GM13977 (cell line): ENCODE measurements around the gene TSPAN9.
A peak's percentile ranks its signal among the peaks of the same experiment; 100 is the strongest.

Experiments
- DNase-seq: peaks from one replicate; pipeline ENCODE4 v3.0.0; 2012; ENCODE audit warnings: low spot score
- CTCF ChIP-seq: IDR thresholded peaks from 2 replicates; pipeline ENCODE4 v1.5.1; 2012; ENCODE audit warnings: mild to moderate bottlenecking, control low read depth; ENCODE audit not compliant: insufficient read depth; ENCODE audit errors: extremely low read depth, missing control alignments
- in situ Hi-C: fragments of 300-500 bp; cut with MboI; formaldehyde crosslinking; loops from one replicate; pipeline ENCODE4 v1.12.0; 2022; ENCODE audit warnings: low sequenced_read_pairs, low pct_unique_long_range_greater_than_20kb, mixed read lengths, inconsistent platforms; ENCODE audit not compliant: unreplicated experiment

Gene TSPAN9

GRCh38 chr12:3204143-3204542 is 127.0 kb downstream of the TSPAN9 start:
- TF ChIP-seq CTCF = no peak

GRCh38 chr12:3204730-3205531 is 127.8 kb downstream of the TSPAN9 start:
- DNase-seq = no peak
- in situ Hi-C loops = no loop called here
- TF ChIP-seq CTCF = no peak

More at GRCh38 chr12:3204143-3204542, 127.0 kb downstream of the TSPAN9 start:
- in situ Hi-C loops = no loop called here
- no peak for DNase-seq

GRCh38 chr12:3205742-3206519 is 128.8 kb downstream of the TSPAN9 start:
- in situ Hi-C loops = no loop called here
- DNase-seq = no peak
- TF ChIP-seq CTCF = no peak

GRCh38 chr12:3206536-3207072 is 129.4 kb downstream of the TSPAN9 start:
- no peak for TF ChIP-seq CTCF
- in situ Hi-C loops = no loop called here
- no peak for DNase-seq

- DNase-seq = no peak
- TF ChIP-seq CTCF = no peak
- in situ Hi-C loops = no loop called here
Measured at GRCh38 chr12:3207175-3207574, 130.0 kb downstream of the TSPAN9 start.

- no peak for DNase-seq
- in situ Hi-C loops = no loop called here
- TF ChIP-seq CTCF = peak; percentile 38
Measured at GRCh38 chr12:3207858-3208257, 130.7 kb downstream of the TSPAN9 start.
